ENCODE results near the gene MTRF1L. TPM values are rescaled to one million over a fixed set of nuclear protein-coding genes. Genes with fewer than 3 reads are reported as not detected.

MTRF1L gene
- polyA plus RNA-seq, 1 of the 3 experiments (the other 2 are of a cell fraction): 7.7 TPM

- TF ChIP-seq EP300 (IDR thresholded peaks at IDR 0.05; ENCODE audit: borderline replicate concordance in 1 of 2, low read depth in 1 of 2, low read length in 1 of 2) (no peak), IRF3 (IDR thresholded peaks at IDR 0.05; ENCODE audit: low read depth, low read length) (no peak), RAD21 (IDR thresholded peaks at IDR 0.05; ENCODE audit: low read length) (no peak), FOXM1 (IDR thresholded peaks at IDR 0.05; ENCODE audit: low read depth) (no peak), POLR2AphosphoS5 (IDR thresholded peaks at IDR 0.05; ENCODE audit: low read depth, low read length) (no peak), SMC3 (IDR thresholded peaks at IDR 0.05; ENCODE audit: low read depth, low read length) (no peak), REST (IDR thresholded peaks at IDR 0.05; ENCODE audit: low read depth, low read length) (no peak), RCOR1 (IDR thresholded peaks at IDR 0.05; ENCODE audit: low read length) (no peak)
Observed at GRCh38 chr6:153018355-153018754, 15.8 kb upstream of the MTRF1L start (continued).

- Histone ChIP-seq H2AFZ (ENCODE audit: low read depth) (no peak overlapping the region), H3K9ac (no peak overlapping the region), H3F3A (replicated peaks; ENCODE audit: insufficient read depth) (no peaks in the 10 kb centered on the region), H3K36me3 (replicated peaks in 1 of 2; ENCODE audit: control insufficient read depth in 1 of 2, insufficient read depth in 2 of 2, low read length in 1 of 2) (peaks cover 0 to 5% of the 10 kb centered on the region in 2 experiments), H3K27ac (ENCODE audit: low read depth in 2 of 2, low read length in 1 of 2) (no peak overlapping the region), H4K20me1 (ENCODE audit: insufficient read depth) (no peaks in the 10 kb centered on the region), H3K4me3 (ENCODE audit: low read depth in 2 of 2, low read length in 1 of 2) (no peak overlapping the region), H3K4me1 (ENCODE audit: control insufficient read depth in 1 of 2, insufficient read depth in 2 of 2, low read depth in 1 of 2, low read length in 1 of 2) (no peaks in the 10 kb centered on the region), H3K9me3 (no peaks in the 10 kb centered on the region), H3K9me2 (no peaks in the 10 kb centered on the region), H3K79me2 (ENCODE audit: insufficient read depth) (no peaks in the 10 kb centered on the region), H3K4me2 (no peak overlapping the region), H3K27me3 (ENCODE audit: insufficient read depth) (no peaks in the 10 kb centered on the region)
- TF ChIP-seq TCF12 (IDR thresholded peaks at IDR 0.05): no peak
- no peak for DNase-seq
- ChIA-PET POLR2A (no interaction called here), CTCF (no interaction called here)
- 95% methylated on average over 3 of the region's 3 CpGs for WGBS (ENCODE audit: low lambda C conversion rate)
Observed at GRCh38 chr6:153016846-153017245, 14.3 kb upstream of the MTRF1L start.

- no peaks in the 10 kb centered on the region for H3K27me3 ChIP-seq (ENCODE audit: insufficient read depth)
- no peaks in the 10 kb centered on the region for H3K9me2 ChIP-seq
- no peak overlapping the region for H3K4me3 ChIP-seq (ENCODE audit: low read depth in 2 of 2, low read length in 1 of 2)
- no peaks in the 10 kb centered on the region for H3K79me2 ChIP-seq (ENCODE audit: insufficient read depth)
- peaks cover 0 to 8% of the 10 kb centered on the region in 2 experiments for H3K36me3 ChIP-seq (replicated peaks in 1 of 2; ENCODE audit: control insufficient read depth in 1 of 2, insufficient read depth in 2 of 2, low read length in 1 of 2)
- H3K27ac ChIP-seq (ENCODE audit: low read depth in 2 of 2, low read length in 1 of 2): no peak overlapping the region
- no peaks in the 10 kb centered on the region for H3F3A ChIP-seq (replicated peaks; ENCODE audit: insufficient read depth)
- no peak overlapping the region for H3K9ac ChIP-seq
- H3K4me1 ChIP-seq (ENCODE audit: control insufficient read depth in 1 of 2, insufficient read depth in 2 of 2, low read depth in 1 of 2, low read length in 1 of 2): no peaks in the 10 kb centered on the region
- 94% methylated on average over 4 of the region's 4 CpGs for WGBS (ENCODE audit: low lambda C conversion rate)
- H3K9me3 ChIP-seq: no peaks in the 10 kb centered on the region
- CTCF ChIA-PET: interaction anchor here (1.5 to 2.3 kb wide), 2 partner anchors 8 to 15 kb away, joined by 4 to 7 read pairs; no protein-coding TSS in a partner anchor
- H3K4me2 ChIP-seq: no peak overlapping the region
- DNase-seq: no peak
- no peaks in the 10 kb centered on the region for H4K20me1 ChIP-seq (ENCODE audit: insufficient read depth)
- H2AFZ ChIP-seq (ENCODE audit: low read depth): no peak overlapping the region
- POLR2A ChIA-PET: no interaction called here
- no peak for TF ChIP-seq CTCF (IDR thresholded peaks at IDR 0.05)
- TF ChIP-seq EP300 (IDR thresholded peaks at IDR 0.05; ENCODE audit: borderline replicate concordance in 1 of 2, low read depth in 1 of 2, low read length in 1 of 2): no peak
- TF ChIP-seq NFIC (IDR thresholded peaks at IDR 0.05; ENCODE audit: borderline replicate concordance): no peak
- no peak for TF ChIP-seq IRF3 (IDR thresholded peaks at IDR 0.05; ENCODE audit: low read depth, low read length)
- no peak for TF ChIP-seq TCF12 (IDR thresholded peaks at IDR 0.05)
- TF ChIP-seq MEF2A (IDR thresholded peaks at IDR 0.05; ENCODE audit: borderline replicate concordance, low read depth): no peak
- no peak for TF ChIP-seq MAX (IDR thresholded peaks at IDR 0.05; ENCODE audit: low read depth)
Observed at GRCh38 chr6:153015094-153015640, 12.7 kb upstream of the MTRF1L start.

All from SK-N-SH (cell line).